GM23338 (cell line): ENCODE measurements around the gene NDUFS6. TPM values are rescaled to one million over a fixed set of nuclear protein-coding genes. Genes with fewer than 3 reads are reported as not detected.
A peak's percentile ranks its signal among the peaks of the same experiment; 100 is the strongest.

Source experiments
- ATAC-seq: fragments of 200-7000 bp; cut with Tn5 transposase; 3 replicates; pipeline ENCODE4 v1.9.1; 2020
- DNase-seq: peaks from one replicate; pipeline ENCODE4 v3.0.0-alpha.2; 2015; ENCODE audit warnings: low spot score
- H2AFZ ChIP-seq: fragments of 200-600 bp; sonication (generic); 2 replicates; pipeline ENCODE4 v1.8.0; 2016; ENCODE audit warnings: antibody characterized with exemption, mild to moderate bottlenecking, moderate library complexity
- H3F3A ChIP-seq: fragments of 200-600 bp; sonication (generic); replicated peaks from 2 replicates; pipeline ENCODE4 v1.8.0; 2017; ENCODE audit warnings: antibody characterized with exemption, mixed run types, low read depth
- H3K27ac ChIP-seq: fragments of 200-600 bp; sonication (generic); 2 replicates; pipeline ENCODE4 v1.6.1; 2016; ENCODE audit warnings: low read depth
- H3K27me3 ChIP-seq: fragments of 200-600 bp; sonication (generic); 2 replicates; pipeline ENCODE4 v1.8.0; 2016; ENCODE audit warnings: mild to moderate bottlenecking, mixed run types, moderate library complexity; ENCODE audit not compliant: insufficient read depth
- H3K36me3 ChIP-seq: fragments of 200-600 bp; sonication (generic); 2 replicates; pipeline ENCODE4 v1.8.0; 2016; ENCODE audit warnings: mild to moderate bottlenecking; ENCODE audit not compliant: insufficient read depth
- H3K4me1 ChIP-seq: fragments of 200-600 bp; sonication (generic); 2 replicates; pipeline ENCODE4 v1.8.0; 2016; ENCODE audit warnings: mild to moderate bottlenecking, moderate library complexity; ENCODE audit not compliant: insufficient read depth
- H3K4me2 ChIP-seq: fragments of 200-600 bp; sonication (generic); 2 replicates; pipeline ENCODE4 v1.7.1; 2017; ENCODE audit warnings: mixed run types
- H3K4me3 ChIP-seq: fragments of 200-600 bp; sonication (generic); 2 replicates; pipeline ENCODE4 v1.6.1; 2016; ENCODE audit warnings: mixed run types
- H3K79me2 ChIP-seq: fragments of 200-600 bp; sonication (generic); replicated peaks from 2 replicates; pipeline ENCODE4 v1.8.0; 2017; ENCODE audit warnings: mild to moderate bottlenecking; ENCODE audit not compliant: insufficient read depth
- H3K9me2 ChIP-seq: fragments of 200-600 bp; sonication (generic); 2 replicates; pipeline ENCODE4 v1.8.0; 2017; ENCODE audit not compliant: insufficient read depth
- H4K20me1 ChIP-seq: fragments of 200-600 bp; sonication (generic); replicated peaks from 2 replicates; pipeline ENCODE4 v1.8.0; 2017; ENCODE audit warnings: mild to moderate bottlenecking; ENCODE audit not compliant: insufficient read depth
- H3K27ac Mint-ChIP-seq: 2 replicates; pipeline ENCODE4 v1.8.0; 2020; ENCODE audit warnings: inconsistent platforms, mild to moderate bottlenecking, moderate library complexity, mixed read lengths
- H3K27me3 Mint-ChIP-seq: 3 replicates; pipeline ENCODE4 v1.8.0; 2022; ENCODE audit warnings: low read depth, mild to moderate bottlenecking, moderate library complexity, mixed read lengths, inconsistent platforms; ENCODE audit not compliant: insufficient read depth, poor library complexity
- H3K36me3 Mint-ChIP-seq: 3 replicates; pipeline ENCODE4 v1.8.0; 2021; ENCODE audit warnings: low read depth, mild to moderate bottlenecking, inconsistent platforms, moderate library complexity, mixed read lengths
- H3K4me1 Mint-ChIP-seq: 3 replicates; pipeline ENCODE4 v1.8.0; 2020; ENCODE audit warnings: mild to moderate bottlenecking, inconsistent platforms, mixed read lengths
- H3K4me3 Mint-ChIP-seq: 3 replicates; pipeline ENCODE4 v1.8.0; 2021; ENCODE audit warnings: moderate library complexity, mild to moderate bottlenecking, inconsistent platforms, mixed read lengths
- H3K9me3 Mint-ChIP-seq: 3 replicates; pipeline ENCODE4 v1.8.0; 2020; ENCODE audit warnings: moderate library complexity, mild to moderate bottlenecking, inconsistent platforms, mixed read lengths
- CREB1 ChIP-seq: fragments of 250-450 bp; sonication (Bioruptor Pico); IDR thresholded peaks from 2 replicates; pipeline ENCODE4 v1.5.0; 2020; ENCODE audit warnings: low read depth, mild to moderate bottlenecking, moderate library complexity
- ETS1 ChIP-seq: IDR thresholded peaks from 2 replicates; pipeline ENCODE4 v1.6.1; 2016; ENCODE audit warnings: antibody characterized with exemption
- EZH2 ChIP-seq: fragments of 200-600 bp; sonication (generic); IDR thresholded peaks from one replicate; pipeline ENCODE4 v1.8.0; 2017; ENCODE audit warnings: antibody characterized with exemption, mild to moderate bottlenecking, low read depth; ENCODE audit not compliant: unreplicated experiment
- EZH2phosphoT487 ChIP-seq: fragments of 200-600 bp; sonication (generic); IDR thresholded peaks from one replicate; pipeline ENCODE4 v1.8.1; 2018; ENCODE audit warnings: antibody characterized with exemption; ENCODE audit not compliant: unreplicated experiment
- JUNB ChIP-seq: IDR thresholded peaks from one replicate; pipeline ENCODE4 v1.6.1; 2016; ENCODE audit warnings: antibody characterized with exemption; ENCODE audit not compliant: unreplicated experiment
- NANOG ChIP-seq: IDR thresholded peaks from 2 replicates; pipeline ENCODE4 v1.6.1; 2016; ENCODE audit warnings: antibody characterized with exemption, borderline replicate concordance
- POLR2AphosphoS5 ChIP-seq: IDR thresholded peaks from 2 replicates; pipeline ENCODE4 v1.6.1; 2016; ENCODE audit warnings: antibody characterized with exemption, low read depth
- REST ChIP-seq: IDR thresholded peaks from one replicate; pipeline ENCODE4 v1.6.1; 2018; ENCODE audit warnings: antibody characterized with exemption; ENCODE audit not compliant: unreplicated experiment
- ZNF114 ChIP-seq: fragments of 250-450 bp; sonication (Bioruptor Pico); IDR thresholded peaks from 2 replicates; pipeline ENCODE4 v1.5.0; 2020; ENCODE audit warnings: mild to moderate bottlenecking, moderate library complexity
- ZNF331 ChIP-seq: fragments of 250-450 bp; sonication (Bioruptor Pico); IDR thresholded peaks from 2 replicates; pipeline ENCODE4 v1.5.0; 2020; ENCODE audit warnings: low read depth, mild to moderate bottlenecking, moderate library complexity
- ZNF462 ChIP-seq: fragments of 250-450 bp; sonication (Bioruptor Pico); IDR thresholded peaks from 2 replicates; pipeline ENCODE4 v1.5.0; 2020; ENCODE audit warnings: mild to moderate bottlenecking, moderate library complexity
- polyA plus RNA-seq: library from polyadenylated mRNA; unstranded; fragments of >200 nt; fragmentation: Nextera tagmentation; extraction: Ambion mirVana; gene quantifications from 2 replicates; pipeline ENCODE4 v1.2.1, GENCODE V29; 2016
- total RNA-seq: library from RNA; depleted of rRNA; stranded (reverse); fragments of >200 nt; shearing (Covaris generic); gene quantifications from 2 replicates; pipeline ENCODE4 v1.2.3, GENCODE V29; 2014

The NDUFS6 gene
- total and polyA plus RNA-seq, 2 experiments from 2014 or later: 94.8 to 289 TPM

DNA sequence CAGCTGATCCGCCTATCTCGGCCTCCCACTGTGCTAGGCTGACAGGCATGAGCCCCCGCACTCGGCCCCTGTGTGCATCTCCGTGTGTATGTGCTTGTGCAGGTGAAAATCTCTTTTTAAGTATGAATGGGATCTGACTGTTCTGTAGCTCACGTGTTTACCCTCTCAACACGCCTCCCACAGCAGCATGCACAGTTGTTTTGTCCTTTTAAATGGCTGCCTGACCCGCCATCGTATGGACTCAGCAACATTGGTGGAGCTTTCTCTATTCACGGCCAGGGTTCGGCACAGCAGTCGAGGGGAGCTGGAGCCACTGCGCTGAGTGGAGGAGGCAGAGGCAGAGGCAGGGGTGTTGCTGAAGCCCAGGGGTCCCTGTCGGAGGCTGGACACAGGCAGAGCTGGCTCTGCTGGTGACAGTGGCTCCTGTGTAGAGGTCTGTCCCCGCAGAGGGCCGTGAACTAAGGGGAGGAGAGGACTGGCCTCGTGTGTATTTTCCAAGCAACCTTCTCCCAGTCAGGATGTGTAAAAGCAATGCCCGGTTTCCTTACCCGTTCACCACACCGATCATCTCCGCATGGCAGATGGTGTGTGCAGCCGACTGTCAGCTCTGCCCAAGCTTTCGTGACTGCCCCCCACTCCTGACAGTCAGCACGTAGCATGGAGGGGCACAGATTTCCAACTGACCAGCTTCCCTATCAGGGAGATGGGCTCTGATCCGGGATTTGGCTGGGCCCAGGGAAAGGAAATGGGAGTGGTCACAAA lies 38.9 kb upstream of the NDUFS6 start (continued):
- TF ChIP-seq EZH2phosphoT487: no peak
- TF ChIP-seq JUNB: no peak
- no peak for TF ChIP-seq ZNF114 (CRISPR knock-in tag)
- no peak for TF ChIP-seq EZH2

- Histone ChIP-seq H3F3A (no peaks in the 10 kb centered on the region), H3K4me2 (no peak overlapping the region), H3K9me2 (no peaks in the 10 kb centered on the region), H3K4me3 (no peak overlapping the region), H3K27ac (no peak overlapping the region), H3K27me3 (no peaks in the 10 kb centered on the region), H3K36me3 (no peaks in the 10 kb centered on the region), H3K4me1 (no peaks in the 10 kb centered on the region), H3K79me2 (no peaks in the 10 kb centered on the region), H2AFZ (peak overlapping the region; percentile 89; the same call in 1 of the 2 replicates), H4K20me1 (no peaks in the 10 kb centered on the region)
- DNase-seq (no peak), ATAC-seq (no peak)
- H3K9me3 Mint-ChIP-seq: peaks cover 10% of the 10 kb centered on the region
- H3K4me3 Mint-ChIP-seq: no peak overlapping the region
- H3K4me1 Mint-ChIP-seq: peaks cover 18% of the 10 kb centered on the region
- H3K36me3 Mint-ChIP-seq: peaks cover 6% of the 10 kb centered on the region; the same call in 2 of the 3 replicates
- peaks cover 7% of the 10 kb centered on the region for H3K27me3 Mint-ChIP-seq
- H3K27ac Mint-ChIP-seq: no peak overlapping the region
- TF ChIP-seq CREB1 (CRISPR knock-in tag) (no peak), REST (no peak), NANOG (no peak), EZH2phosphoT487 (no peak), ZNF462 (CRISPR knock-in tag) (no peak), ZNF114 (CRISPR knock-in tag) (no peak), ZNF331 (no peak), POLR2AphosphoS5 (no peak), ETS1 (no peak), EZH2 (no peak), JUNB (no peak)
Measured at GRCh38 chr5:1762883-1763547, 38.2 kb upstream of the NDUFS6 start.
